G401.6 (cell line): ENCODE data around the gene SOS1.

Experiments
- FAIRE-seq: peaks from 2 replicates; lab custom pipeline; 2012; peaks lifted over from hg19 to GRCh38; lab: Jason Lieb, UNC

The SOS1 gene

GRCh38 chr2:39024833-39025232 is 96.0 kb downstream of the SOS1 start:
- no peak for FAIRE-seq

DNA sequence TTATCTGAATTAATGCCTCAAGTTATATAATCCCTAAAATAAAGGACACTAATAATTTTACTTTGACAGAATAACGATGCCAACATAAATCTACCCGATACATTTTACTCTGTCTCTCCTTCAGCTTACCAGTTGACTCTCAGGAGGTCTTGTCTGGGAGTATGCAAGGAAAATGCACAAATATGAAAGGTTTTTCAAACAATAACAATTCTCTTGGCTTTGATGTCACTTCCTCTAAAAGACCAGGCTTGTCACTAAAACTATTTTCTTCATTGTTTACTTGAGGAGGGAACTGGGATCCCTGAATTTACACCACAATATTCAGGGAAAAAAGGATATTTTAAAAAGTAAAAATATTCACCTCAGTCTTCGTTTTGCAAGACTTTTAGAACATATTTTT is 97.2 kb downstream of the SOS1 start:
- FAIRE-seq = no peak

- FAIRE-seq = no peak
Measured at GRCh38 chr2:39022642-39023235, 98.1 kb downstream of the SOS1 start.

DNA sequence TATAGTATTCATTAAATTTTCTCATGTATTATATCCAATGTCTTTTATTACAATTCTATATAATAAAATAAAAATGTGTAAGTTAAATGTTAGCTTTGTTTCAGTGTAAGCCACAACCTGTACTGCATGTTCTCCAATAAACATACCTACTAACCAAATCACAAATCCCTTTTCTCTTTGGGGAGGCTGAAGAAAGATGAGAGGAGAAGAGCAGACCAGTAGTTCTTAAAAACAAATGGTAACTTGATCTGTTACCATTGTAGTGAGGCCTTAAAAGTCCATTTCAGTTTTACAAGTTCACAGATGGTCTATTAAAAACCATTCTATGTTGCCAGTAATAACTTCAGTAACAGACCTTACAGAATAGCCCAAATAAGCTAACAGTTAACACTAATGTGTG is 100.5 kb downstream of the SOS1 start:
- FAIRE-seq = peak; percentile 76

- no peak for FAIRE-seq
Measured at GRCh38 chr2:39018638-39019037, 102.2 kb downstream of the SOS1 start.

DNA sequence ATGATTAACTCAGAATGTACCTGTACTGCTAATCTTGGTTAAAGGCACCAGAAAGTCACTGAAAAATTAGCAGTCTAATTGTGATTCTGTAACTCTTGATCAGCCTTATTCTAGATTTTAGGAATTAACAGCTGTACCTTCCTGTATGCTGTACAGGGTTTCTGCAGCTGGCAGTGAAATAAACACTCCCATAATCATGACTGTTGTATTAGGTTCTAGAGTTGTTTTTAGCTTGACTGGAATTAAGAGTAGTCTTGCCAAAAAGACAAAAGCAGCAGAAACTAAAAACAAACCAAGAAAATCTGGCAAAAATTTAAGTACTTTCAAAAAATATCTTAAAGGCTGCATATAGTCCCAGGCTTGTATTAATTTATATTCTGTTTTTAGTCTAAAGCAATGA is 103.5 kb downstream of the SOS1 start:
- no peak for FAIRE-seq

- FAIRE-seq = no peak
Measured at GRCh38 chr2:39015424-39015823, 105.4 kb downstream of the SOS1 start.

DNA sequence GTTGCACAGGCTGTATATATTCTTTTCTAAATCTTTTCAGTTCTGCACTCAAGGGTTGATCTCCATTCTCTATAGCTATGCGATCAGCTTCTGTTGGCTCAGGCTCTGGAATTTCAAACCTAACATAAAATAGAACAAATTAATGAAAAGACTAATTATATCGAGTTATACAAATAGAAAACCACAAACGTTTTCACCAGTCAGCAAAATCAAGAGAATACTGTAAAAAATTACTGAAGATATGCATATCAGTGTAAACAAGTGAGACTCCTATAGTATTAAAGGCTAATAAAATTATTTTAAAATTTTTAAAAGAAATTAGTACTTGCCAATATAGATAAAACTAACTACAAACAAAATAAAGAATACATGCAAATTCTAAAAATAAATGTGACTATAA is 107.0 kb downstream of the SOS1 start:
- FAIRE-seq = peak; percentile 39

GRCh38 chr2:39008665-39009064 is 112.2 kb downstream of the SOS1 start:
- no peak for FAIRE-seq

GRCh38 chr2:39007875-39008504 is 112.9 kb downstream of the SOS1 start:
- FAIRE-seq = no peak

GRCh38 chr2:39000552-39000951 is 120.3 kb downstream of the SOS1 start:
- FAIRE-seq = no peak

DNA sequence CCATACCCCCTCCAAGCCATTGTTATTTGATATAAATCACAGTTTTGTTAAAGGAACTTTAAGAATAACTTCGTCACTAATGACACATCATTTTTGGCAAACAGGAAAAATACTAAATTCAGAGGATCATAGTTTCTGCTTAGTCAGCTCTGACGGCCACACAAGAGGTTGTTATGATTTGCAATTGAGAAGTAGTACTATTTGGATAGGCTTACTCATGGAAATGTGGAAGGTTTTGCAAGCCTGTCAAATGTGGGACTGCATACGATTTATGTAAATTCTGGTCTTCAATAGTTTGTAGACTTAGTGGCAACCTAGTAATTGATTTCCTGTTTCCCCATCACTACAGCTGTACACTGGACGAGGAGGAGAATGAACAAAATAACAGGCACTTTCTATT is 123.1 kb downstream of the SOS1 start:
- FAIRE-seq = no peak

GRCh38 chr2:38991899-38992298 is 129.0 kb downstream of the SOS1 start:
- FAIRE-seq = no peak

DNA sequence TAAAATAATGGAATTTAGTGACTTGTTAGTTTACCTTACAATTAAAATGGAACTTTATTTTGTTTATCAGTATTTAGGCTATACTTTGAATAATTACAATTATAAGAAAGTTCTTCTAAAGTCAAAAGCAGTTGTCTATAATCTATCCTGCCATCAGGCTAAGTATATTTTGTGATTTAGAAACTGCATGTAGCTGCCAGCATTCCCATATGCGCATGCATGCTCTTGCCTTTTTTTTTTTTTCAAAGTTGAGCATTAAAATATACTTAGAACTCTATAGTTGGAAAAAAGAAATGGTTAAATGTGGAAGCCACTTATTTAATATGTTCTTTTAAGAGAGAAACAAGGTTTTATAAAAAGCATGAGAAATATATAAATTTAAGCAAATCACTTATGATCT is 132.1 kb downstream of the SOS1 start:
- no peak for FAIRE-seq

DNA sequence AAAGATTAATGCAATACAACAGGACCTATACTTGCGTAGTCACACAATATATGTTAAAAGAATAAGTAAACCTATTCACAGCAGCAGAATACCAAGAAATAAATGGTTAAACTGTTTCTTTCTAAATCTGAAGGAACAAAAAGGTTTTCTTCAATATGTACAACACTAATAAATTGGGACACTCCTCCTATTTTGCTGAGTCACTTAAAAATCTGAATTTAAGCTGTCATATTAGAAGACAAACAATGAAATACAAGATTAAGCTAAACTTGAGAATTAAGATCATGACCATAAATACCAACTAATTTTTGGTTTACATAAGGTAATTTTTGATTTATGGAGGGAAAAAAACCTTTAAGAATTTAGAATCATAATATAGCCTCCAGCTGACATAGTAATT is 138.4 kb downstream of the SOS1 start:
- FAIRE-seq = no peak

DNA sequence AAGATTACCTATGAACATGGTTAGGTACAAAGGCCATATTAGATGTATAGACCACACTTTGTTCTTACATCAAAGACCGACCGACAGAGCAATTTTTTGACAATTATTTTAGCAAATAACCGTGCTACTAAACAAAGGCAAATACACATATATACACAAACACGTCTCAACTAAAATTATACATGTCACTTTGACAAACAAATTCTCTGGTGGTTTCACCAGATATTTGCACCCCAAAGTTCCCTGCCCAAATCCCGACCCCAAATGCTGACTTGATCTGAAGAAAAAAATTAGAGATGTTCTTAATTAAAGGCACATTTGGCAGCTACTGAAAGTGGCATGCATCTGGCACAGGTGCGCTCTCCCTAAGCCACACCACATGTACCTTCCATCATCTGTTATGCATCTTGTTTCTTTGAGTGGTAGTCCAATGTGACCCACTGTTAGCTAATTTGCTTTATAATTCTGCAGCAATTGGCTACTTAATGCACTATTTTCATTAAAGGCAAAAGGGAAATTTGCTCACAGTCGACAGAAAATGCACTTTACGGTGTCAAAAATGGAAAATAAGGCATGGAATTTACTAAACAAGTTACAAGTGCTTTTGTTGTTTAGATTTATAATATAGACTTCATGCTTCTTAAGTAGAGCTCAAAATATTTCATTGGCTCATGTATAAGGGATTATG is 139.0 kb downstream of the SOS1 start:
- no peak for FAIRE-seq

DNA sequence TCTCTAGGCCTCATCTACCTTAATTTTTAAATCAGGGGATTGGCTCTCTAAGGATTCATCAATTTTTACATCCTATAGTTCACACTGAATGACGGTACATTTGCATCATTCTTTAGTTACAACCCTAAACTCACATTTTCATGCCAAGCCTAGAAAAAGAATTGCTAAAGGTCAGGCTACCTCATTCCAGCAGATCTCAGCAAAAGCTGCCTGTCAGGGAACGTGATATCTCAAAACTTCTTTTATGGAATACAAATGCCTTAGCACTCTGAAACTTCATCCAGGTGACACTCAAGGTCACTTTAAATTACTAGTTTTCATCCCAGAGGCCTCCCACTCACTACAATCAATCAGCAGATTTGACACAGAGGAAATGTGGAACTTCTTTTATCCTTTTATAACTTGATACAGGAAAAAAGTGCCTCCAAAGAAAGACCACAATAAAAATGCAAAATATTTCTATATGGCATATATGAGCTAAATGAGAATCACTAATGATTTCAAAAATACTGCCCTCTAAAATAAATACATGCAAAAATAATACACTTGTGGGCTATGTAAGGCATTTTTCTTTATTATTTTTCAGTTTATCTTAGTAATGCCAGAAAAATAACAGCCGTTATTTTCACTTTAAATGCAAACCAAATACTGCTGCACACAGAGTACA is 139.7 kb downstream of the SOS1 start:
- no peak for FAIRE-seq

GRCh38 chr2:38978908-38979307 is 141.9 kb downstream of the SOS1 start:
- no peak for FAIRE-seq

DNA sequence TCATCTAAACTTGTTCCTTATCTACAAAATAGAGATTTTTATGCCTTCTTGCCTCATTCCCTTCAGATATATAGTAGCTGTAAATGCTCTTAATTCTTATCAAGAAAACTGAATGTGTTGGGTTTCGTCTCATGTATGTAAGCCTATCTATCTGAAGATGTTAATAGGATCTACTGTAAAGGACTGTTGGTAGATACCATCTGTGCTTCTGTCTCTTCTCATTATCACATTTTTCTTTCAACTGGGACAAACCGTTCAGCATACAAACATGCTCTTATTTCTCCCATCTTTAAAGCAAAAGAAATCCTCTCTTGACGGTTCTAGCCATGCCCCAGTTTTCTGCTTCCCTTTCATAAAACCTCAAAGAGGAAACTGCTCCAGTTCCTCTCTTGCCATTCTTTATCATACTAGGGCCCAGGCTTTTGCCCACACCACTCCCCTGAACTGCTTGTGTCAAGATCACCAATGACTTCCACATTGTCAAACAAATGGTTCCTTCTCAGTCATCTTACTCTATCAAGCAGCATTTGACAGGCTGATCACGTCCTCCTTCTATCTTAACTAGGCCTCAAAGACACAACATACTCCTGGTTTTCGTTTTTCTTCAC is 142.5 kb downstream of the SOS1 start:
- FAIRE-seq = no peak

DNA sequence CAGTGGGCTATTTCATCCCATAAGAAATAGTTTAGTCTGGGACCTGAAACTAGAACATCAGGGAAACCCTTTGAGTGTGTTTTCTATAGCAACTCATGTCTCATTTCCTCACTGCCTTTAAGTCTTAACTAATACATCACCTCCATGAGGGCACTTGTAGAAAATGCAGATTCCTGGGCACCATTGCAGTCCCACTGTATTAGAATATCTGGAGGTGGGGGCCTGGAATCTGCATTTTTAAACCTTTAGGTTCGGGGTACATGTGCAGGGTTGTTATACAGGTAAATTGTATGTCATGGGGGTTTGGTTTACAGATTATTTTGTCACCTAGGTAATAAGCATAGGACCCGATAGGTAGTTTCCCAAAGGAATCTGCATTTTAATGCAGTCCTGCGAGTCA is 143.8 kb downstream of the SOS1 start:
- FAIRE-seq = no peak

DNA sequence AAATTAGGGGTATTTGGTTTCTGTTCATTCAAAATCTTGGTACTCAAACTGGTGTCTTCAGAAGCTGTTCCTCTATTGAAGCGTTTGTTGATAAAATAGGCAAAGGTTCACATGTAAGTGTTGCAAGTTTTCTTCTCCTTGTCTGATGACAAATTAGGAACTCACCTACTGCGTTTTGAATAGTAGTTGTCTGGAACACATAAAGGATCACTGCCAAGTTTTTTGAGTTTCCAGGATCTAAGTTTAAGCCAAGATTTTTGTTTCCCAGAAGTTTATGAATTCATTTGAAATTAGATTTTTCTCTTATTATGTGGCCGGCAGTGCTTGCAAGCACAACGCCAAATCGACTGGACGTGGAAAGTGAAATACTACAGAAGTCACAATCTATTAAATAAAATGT is 145.8 kb downstream of the SOS1 start:
- FAIRE-seq = no peak

DNA sequence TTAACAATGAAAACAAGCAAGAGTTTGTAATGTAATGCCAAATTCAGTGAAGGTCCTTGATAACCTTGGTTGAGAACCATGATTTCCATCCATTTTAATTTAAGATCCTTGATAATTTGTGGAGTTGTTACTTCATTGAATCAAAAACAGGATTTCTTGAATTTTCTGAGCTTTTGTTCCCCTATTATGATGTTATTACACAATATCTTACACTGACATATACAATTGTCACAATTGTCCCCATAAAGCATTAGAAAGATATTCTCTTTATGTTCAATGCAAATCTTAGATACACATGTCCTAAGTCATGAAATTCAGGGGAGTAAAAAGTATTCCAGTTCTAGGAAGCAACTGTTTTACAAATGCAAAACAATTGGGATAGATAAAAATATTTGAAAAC is 147.6 kb downstream of the SOS1 start:
- FAIRE-seq = no peak

GRCh38 chr2:38971377-38971776 is 149.5 kb downstream of the SOS1 start:
- no peak for FAIRE-seq
